PFSK-1 (cell line): ENCODE results near the gene ILDR2.

Experiments used
- POLR2AphosphoS5 ChIP-seq: IDR thresholded peaks from 2 replicates; pipeline ENCODE4 v1.6.1; 2012; ENCODE audit warnings: low read depth, mild to moderate bottlenecking, control low read depth, low read length, moderate library complexity
- SIN3A ChIP-seq: IDR thresholded peaks from 2 replicates; pipeline ENCODE4 v1.6.1; 2012; ENCODE audit warnings: mild to moderate bottlenecking, low read length, moderate library complexity, borderline replicate concordance; ENCODE audit not compliant: insufficient read depth
- TAF1 ChIP-seq: IDR thresholded peaks from 2 replicates; pipeline ENCODE4 v1.6.1; 2012; ENCODE audit warnings: low read length, control low read depth, borderline replicate concordance; ENCODE audit not compliant: insufficient read depth

- no peak for TF ChIP-seq POLR2AphosphoS5
- TF ChIP-seq SIN3A: no peak
- TF ChIP-seq TAF1: no peak
Observed at GRCh38 chr1:167022384-167022783, 47.0 kb upstream of the ILDR2 start.
